Progenitor cell of endocrine pancreas (in vitro differentiated cells): Measurements from ENCODE around the gene STRA6. TPM values are rescaled to one million over a fixed set of nuclear protein-coding genes. Genes with fewer than 3 reads are reported as not detected.
A peak's percentile ranks its signal among the peaks of the same experiment; 100 is the strongest.

ENCODE experiments used
- DNase-seq: peaks from one replicate; pipeline ENCODE4 v3.0.0; 2021; ENCODE audit warnings: low spot score; ENCODE audit not compliant: unreplicated experiment
- H3K27ac Mint-ChIP-seq: 2 replicates; pipeline ENCODE4 v1.8.0; 2021; ENCODE audit warnings: mild to moderate bottlenecking, moderate library complexity, mixed read lengths
- H3K27me3 Mint-ChIP-seq: 2 replicates; pipeline ENCODE4 v1.8.0; 2021; ENCODE audit warnings: mixed read lengths
- H3K36me3 Mint-ChIP-seq: 2 replicates; pipeline ENCODE4 v1.8.0; 2022; ENCODE audit warnings: mixed read lengths; ENCODE audit not compliant: insufficient read depth
- H3K4me1 Mint-ChIP-seq: 2 replicates; pipeline ENCODE4 v1.8.0; 2021; ENCODE audit warnings: low read depth, mixed read lengths
- H3K4me3 Mint-ChIP-seq: 2 replicates; pipeline ENCODE4 v1.8.0; 2021; ENCODE audit warnings: low read depth, mild to moderate bottlenecking, moderate library complexity, mixed read lengths
- H3K9me3 Mint-ChIP-seq: 2 replicates; pipeline ENCODE4 v1.8.0; 2021; ENCODE audit warnings: low read depth, mixed read lengths
- CTCF ChIP-seq: fragments of 200-600 bp; sonication (generic); IDR thresholded peaks from one replicate; pipeline ENCODE4 v1.5.0; 2021; ENCODE audit warnings: antibody characterized with exemption, mild to moderate bottlenecking; ENCODE audit not compliant: unreplicated experiment
- long read RNA-seq: library from polyadenylated mRNA; unstranded; transcript quantifications from one replicate; pipeline ENCODE4 v2.0.0, GENCODE V29; 2020
- total RNA-seq: library from RNA; stranded (reverse); gene quantifications from 2 replicates; pipeline ENCODE4 v1.2.1, GENCODE V29; 2021

Gene STRA6
- 17.9 and 34.7 TPM in 2 replicates for total RNA-seq
- long read RNA-seq, transcript STRA6-201 (19 exons, 2,864 nt), result major isoform, 10 of 22 reads
- long read RNA-seq, partial matches to known transcripts, result 5 of 22 reads
- long read RNA-seq, other reads (novel, unspliced or antisense), result 4 of 22 reads

- Mint-ChIP-seq H3K36me3 (no peaks in the 10 kb centered on the region), H3K4me1 (peaks cover 16% of the 10 kb centered on the region), H3K4me3 (peak within 1 kb of the TSS; percentile 51), H3K9me3 (no peaks in the 10 kb centered on the region), H3K27ac (peak within 1 kb of the TSS; percentile 65), H3K27me3 (peaks cover 47% of the 10 kb centered on the region)
- peak; percentile 38 for DNase-seq
- TF ChIP-seq CTCF, result peak; percentile 30
Observed at GRCh38 chr15:74202452-74203401, at the start of gene STRA6. Gene STRA6 (minus strand): TSS chr15:74202787. CDS start chr15:74202267, 520 bp downstream.

GRCh38 chr15:74252291-74252690 lies 49.7 kb upstream of the STRA6 start:
- no peaks in the 10 kb centered on the region for H3K36me3 Mint-ChIP-seq
- H3K27ac Mint-ChIP-seq, result peak overlapping the region; percentile 71
- H3K4me1 Mint-ChIP-seq, result no peaks in the 10 kb centered on the region
- TF ChIP-seq CTCF, result no peak
- no peaks in the 10 kb centered on the region for H3K9me3 Mint-ChIP-seq
- DNase-seq, result no peak
- H3K4me3 Mint-ChIP-seq, result no peak overlapping the region
- H3K27me3 Mint-ChIP-seq, result peaks cover 47% of the 10 kb centered on the region

GRCh38 chr15:74251131-74251811 lies 48.7 kb upstream of the STRA6 start:
- TF ChIP-seq CTCF, result no peak
- H3K4me1 Mint-ChIP-seq, result no peaks in the 10 kb centered on the region
- DNase-seq, result no peak
- no peaks in the 10 kb centered on the region for H3K36me3 Mint-ChIP-seq
- H3K27me3 Mint-ChIP-seq, result peaks cover 45% of the 10 kb centered on the region
- no peak overlapping the region for H3K4me3 Mint-ChIP-seq
- no peak overlapping the region for H3K27ac Mint-ChIP-seq
- H3K9me3 Mint-ChIP-seq, result no peaks in the 10 kb centered on the region

GRCh38 chr15:74250266-74250665 lies 47.7 kb upstream of the STRA6 start:
- Mint-ChIP-seq H3K4me3 (no peak overlapping the region), H3K27me3 (peaks cover 49% of the 10 kb centered on the region), H3K9me3 (no peaks in the 10 kb centered on the region), H3K36me3 (no peaks in the 10 kb centered on the region), H3K27ac (no peak overlapping the region), H3K4me1 (no peaks in the 10 kb centered on the region)
- TF ChIP-seq CTCF, result no peak
- no peak for DNase-seq

GRCh38 chr15:74245342-74245931 lies 42.9 kb upstream of the STRA6 start:
- DNase-seq, result no peak
- H3K36me3 Mint-ChIP-seq, result no peaks in the 10 kb centered on the region
- no peak for TF ChIP-seq CTCF
- H3K27me3 Mint-ChIP-seq, result peaks cover 49% of the 10 kb centered on the region
- peaks cover 7% of the 10 kb centered on the region for H3K4me1 Mint-ChIP-seq
- H3K4me3 Mint-ChIP-seq, result no peak overlapping the region
- H3K9me3 Mint-ChIP-seq, result no peaks in the 10 kb centered on the region
- no peak overlapping the region for H3K27ac Mint-ChIP-seq
